CD1c-positive myeloid dendritic cell (primary cell): ENCODE measurements around the gene UQCR11.
"Not testable (repeated sequence)": the region's sequence is repeated elsewhere in the genome, so short reads cannot be mapped to it uniquely, and the experiment has no call there.

Experiments
- DNase-seq: peaks from one replicate; pipeline ENCODE4 v3.0.0-alpha.2; 2016; ENCODE audit errors: extremely low spot score

Gene UQCR11

DNA sequence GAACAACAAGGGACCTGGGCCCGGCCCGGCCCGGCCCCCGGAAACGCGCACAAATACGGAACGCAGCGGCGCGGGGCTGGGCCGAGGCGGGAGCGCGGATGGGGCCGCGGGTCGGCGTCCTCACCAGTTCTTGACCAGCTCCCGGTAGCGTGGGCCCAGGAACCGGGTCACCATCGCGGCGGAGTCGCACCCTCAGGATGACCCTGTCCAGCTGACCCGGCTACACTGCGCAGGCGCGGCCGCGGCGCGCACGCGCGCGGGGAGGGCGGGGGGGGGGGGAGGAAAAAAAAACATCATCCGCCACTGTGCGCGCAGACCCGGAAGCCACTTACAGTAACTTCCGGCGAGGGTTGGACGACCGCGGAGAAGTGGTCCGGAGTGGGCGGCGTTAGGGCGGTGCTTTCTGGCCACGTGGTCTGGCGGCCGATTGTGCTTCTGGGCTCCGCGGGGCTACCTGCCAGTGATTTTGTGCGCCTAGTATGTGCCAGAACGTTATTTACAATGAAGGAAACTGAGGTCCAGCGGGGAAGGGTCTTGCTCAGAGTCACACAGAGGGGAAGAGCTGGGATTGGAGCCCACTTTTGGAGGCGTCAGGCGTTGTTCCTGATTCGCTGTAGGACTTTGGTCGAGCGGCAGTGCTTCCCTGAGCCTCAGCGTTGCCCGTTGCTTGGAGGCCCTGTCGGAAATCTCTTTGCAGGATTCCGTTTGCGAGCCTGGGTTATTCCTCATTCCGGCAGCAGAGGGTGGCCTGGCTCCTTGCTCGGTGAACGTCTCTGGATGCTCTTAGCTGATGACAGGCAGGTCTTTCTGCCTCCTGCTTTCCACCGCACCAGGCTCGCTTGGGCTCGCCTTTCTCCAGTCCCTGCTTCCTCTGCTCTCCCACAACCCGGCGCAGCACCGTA, at the start of gene UQCR11:
Gene UQCR11 (minus strand): TSS at position 227 of the 902 bp plus-strand sequence. CDS start 53 bp downstream, at position 174.
- DNase-seq: peak; percentile 94

DNA sequence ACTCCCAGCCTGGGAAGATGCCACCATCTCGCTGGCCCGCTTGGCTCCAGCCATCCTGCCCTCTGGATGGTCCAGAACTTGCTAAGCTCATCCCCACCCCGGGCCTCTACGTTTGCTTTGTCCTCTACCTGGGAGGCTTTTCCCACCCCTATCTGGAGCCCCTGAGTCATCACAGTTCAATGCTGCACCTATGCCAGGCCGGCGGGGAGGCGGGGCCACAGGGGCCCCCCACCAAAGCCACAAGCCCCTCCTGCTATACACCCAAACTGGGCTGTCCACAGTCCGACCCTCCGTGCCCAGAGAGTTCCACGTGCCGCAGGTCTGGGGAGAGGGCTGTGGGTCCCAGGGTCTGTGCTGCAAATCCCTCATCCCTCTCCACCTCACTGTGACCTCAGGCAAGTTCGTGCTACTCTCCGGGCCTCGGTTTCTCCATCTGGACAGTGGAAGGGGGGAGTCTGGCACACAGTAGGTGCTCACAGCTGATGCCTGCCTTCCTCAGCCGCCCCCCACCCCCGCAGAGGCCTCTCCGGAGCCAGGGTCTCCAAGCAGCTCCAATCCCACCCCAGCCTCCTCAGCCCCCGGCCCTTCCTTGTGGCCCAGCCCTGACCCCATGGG, 49.0 kb upstream of the UQCR11 start:
- no peak for DNase-seq

DNA sequence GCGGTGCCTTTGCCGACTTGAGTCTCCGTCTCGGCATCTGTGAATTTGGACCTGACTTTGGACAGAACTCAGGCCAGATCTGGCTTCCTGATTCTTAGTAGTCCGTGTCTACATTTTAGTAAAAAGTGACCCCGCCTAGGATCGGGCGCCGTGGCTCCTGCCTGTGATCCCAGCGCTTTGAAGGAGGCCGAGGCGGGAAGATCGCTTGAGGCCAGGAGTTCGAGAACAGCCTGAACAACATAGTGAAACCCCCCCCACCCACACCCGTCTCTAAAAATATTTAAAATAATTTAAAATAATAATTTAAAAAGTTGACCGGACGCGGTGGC, 48.0 kb upstream of the UQCR11 start:
- no peak for DNase-seq

DNA sequence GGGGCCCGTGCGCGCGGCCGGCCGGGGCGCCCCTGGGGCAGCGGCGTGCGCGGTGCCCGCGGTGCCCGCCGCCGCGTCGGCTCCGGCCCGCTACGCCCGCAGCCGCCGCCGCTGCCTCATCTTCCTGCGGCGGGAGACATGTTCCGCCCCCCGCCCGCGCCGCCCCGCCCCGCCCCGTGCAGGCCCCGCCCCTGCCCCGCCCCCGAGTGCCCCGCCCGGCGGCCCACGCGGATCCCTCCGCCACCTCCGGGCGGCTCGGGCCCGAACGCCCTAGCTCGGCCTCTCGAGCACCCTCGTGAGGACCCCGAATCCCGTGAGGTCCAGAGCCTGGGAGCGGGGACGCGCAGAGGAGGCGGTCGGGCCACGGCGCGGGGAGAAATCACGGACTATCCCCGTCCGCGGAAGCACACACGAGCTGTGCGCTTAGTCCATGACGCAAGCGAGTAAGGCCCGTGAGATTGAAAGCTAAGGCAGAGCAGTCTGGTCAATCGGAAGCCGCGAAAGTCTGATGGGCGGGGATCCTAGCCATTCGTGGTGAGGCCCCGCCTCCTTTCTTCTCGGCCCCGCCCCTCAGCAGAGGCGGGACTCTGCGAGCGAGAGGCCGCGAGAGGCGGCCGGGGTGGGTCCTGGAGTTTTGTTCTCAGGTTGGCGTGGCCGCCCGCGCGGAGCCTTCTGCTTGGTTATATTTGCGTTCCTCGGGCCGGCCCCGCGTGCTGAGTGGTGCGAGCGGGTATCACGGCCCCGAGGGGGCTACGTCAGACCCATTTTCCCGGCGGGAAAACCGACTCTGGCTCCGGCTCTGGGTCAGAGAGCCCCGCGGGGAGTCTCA, 47.4 kb upstream of the UQCR11 start, which contains the start of gene TCF3:
Gene TCF3 (minus strand): TSS at position 145 of the 829 bp plus-strand sequence. CDS start 2,367 bp downstream, outside the sequence.
- peak; percentile 99 for DNase-seq

DNA sequence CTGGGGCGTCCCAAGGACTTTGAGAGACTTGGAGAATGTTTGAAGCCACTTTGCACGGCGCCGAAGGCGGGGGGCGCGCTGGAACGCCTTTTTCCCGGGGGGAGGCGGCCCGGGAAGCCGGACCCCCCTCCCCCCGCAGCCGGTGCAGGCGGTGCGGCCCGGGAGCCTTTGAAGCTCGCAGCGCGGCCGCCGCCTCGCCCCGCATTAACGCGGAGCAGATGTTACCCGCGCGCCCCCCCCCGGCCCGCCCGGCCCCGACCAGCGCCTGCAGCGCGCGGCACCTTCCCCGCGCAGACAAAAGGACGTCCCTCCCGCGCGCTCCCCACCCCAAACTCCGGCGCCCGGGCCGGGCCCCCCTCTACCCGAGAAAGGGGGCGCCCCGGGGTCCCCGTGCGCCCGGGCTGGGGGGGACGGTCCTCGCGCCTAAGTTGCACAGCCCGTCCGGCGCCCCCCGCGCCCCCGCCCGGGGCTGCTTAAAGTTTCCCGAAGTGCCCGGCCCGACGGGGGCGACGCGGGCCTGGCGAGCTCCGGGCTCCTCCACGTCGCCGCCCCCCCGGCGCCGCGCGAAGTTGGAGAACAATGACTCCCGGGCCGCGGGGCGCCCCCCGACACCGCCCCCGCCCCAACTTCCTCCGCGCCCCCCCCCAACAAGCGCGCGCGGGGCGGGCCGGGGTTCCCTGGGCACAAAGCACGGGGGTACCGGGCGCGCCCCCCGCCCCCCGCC, 46.5 kb upstream of the UQCR11 start:
- peak; percentile 55 for DNase-seq

DNA sequence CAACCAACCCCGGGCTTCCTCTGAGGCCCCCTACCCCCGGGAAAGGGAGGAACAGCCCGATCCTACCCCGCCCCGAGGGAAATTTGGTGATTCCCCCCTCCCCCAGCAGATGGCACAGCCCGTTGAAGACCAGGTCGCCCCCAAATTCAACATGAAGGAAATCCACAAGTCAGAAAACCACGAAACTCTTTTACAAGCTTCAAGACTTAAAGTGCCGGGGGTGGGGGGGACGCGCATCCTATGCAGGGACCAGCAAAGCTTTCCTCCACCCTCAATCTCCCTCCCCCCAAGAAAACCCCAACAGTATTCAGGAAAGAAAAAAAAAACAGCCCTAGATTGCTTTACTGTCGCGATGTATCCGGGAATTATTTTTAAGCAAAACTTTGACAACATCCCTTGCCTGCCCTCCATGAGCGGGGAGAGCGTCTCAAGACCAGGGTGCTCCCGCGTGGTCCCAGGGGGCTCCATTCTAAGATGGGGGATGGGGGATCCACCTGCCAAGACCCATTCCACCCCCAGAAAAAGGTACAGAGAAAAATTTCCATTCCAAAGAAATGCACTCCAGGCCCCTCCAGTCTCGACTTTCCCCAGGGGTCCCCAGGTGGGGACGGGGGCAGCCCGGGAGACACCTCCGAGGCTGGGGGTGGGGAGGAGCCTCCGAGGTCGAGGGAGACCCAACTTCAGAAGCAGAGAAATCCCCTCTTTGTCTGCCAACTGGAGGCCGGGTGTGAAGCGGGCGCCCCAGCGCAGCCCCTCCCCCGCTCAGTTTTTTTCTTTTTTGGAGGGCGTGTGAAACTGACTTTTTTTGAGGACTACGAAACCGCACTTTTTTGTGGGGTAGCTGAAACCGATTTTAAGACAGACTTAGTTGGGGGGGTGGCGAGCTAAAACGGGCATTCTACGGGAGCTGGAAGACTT, 45.6 kb upstream of the UQCR11 start:
- peak; percentile 41 for DNase-seq

DNA sequence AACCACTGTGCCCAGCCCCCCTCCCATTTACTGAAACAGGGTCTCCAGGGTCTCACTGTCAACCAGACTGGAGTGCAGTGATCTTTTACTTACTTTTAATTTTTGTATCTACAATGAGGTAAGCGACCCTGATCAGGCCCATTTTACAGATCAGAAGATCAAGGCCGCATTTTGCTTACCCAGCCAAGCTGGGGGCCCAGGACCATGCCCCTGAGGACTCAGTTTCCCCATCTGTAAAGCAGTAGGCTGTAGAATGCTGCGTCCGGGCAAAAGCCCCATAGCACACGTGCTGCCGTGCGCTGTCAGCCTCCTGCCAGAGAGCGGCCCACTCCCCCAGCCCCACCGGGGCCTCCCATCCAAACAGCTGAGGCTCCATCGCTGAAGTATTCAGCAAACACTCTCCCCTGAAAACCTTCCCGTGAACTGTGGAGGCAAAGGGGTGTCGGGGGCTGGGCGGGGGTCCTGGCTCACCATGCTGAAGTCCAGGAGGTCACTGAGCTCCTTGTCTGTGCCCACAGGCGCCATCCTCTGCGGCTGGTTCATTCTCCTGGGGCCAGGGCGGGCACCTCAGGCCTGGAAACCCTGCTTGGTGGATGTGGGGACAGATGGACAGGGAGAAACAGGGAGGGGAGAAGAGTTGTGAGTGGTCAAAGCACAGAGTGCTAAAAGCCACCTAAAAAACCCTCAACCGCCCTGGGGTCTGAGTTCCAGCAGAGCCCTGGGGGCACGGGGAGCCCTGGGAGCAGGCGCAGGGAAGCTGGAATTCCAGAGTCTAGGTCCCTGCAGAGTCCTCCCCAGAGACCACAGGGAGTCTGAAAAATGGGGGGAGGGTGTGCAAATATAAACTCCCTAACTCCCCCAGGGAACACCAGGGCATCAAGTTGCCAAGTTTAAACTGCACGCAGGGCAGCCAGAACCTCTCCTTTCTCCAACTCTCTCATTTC, 44.7 kb upstream of the UQCR11 start:
- DNase-seq: no peak

DNA sequence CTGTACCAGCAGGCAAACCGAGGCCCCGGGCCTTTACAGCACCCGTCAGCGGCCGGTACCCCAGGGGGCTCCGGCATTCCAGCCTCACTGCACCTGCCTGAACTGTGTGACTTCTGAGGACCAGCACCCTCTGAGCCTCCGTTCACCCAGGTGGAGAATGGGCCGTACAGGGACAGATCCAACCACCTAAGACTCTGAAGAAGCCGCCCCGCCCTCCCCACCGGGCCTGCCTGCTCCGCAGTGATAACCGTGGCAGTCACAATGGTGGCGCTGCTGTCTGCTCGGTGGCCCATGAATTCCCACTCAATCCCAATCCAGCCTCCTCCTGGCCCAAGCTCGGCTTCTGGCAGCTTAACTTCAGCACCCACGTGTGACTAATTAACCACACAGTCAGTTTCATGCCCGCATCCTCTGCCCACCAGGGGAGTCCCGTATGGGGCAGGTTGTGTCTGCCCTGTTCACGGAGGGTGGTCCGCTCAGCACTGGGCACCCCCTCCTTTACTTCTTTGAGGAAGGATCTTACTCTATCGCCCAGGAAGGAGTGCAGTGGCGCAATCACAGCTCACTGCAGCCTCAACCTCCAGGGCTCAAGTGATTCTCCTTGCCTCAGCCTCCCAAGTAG, 43.8 kb upstream of the UQCR11 start:
- DNase-seq: no peak

DNA sequence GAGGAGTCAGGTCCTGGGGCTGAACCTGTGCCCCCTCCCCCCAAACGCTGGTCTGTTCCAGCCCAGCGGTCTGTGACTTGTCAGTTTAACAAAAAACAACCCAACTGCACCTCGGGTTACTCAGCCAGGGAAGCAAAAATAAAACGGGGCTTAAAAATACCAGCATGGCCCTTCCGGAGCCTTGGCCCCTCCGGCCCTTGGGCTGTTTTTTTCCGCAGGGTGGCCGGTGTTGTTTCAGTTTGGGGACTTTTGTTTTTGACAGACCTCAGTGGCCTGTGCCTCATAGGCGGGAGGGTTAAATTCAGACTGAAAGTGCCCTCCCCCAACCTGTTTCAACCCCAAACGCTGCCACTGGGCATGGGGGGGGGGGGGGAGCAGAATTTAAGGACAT, 43.2 kb upstream of the UQCR11 start:
- no peak for DNase-seq

DNA sequence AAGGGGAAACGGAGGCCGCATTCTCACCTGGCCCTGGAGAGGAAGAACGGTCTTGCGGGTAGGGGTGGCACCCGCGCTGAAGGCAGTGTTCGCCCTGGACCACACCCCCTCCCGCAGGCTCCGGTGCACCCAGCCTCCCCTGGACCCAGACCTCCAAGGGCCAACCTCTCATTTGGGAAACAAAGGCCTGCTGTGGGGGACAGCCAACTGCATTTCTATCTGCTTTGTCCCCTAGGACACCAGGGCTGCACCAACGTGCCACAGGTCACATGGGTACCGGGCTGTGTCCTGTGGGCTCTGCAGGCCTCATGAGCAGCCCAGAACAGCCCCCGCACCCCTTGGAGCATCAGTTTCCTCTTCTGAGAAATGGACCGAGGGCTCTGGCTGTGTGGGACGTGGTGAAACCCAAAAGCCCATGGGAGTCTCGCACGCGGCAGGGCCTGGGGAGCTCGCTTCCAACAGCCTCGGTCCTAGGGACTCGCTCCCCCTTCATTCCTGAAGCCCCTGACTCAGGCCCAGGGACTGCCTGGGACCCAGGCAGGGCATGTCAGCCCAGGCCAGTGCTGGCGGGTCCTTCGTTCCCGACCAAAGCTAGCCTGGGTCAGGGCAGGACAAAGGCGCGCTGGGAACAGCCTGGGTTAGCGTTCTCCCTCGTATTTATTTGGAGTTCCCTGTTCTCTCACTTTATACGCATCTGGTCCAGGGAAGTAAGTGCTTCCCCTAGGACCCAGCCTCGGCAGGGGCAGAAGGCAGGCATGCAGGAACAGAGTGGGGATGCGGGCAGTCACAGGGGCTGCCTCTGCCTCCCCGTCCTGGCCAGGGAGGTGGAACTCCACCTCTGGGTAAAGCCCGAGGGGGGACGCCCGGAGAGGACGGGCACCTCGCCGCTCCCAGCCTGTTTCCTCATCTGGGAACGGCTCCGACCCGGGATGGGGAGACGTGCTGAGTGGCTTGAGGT, 42.5 kb upstream of the UQCR11 start:
- no peak for DNase-seq

DNA sequence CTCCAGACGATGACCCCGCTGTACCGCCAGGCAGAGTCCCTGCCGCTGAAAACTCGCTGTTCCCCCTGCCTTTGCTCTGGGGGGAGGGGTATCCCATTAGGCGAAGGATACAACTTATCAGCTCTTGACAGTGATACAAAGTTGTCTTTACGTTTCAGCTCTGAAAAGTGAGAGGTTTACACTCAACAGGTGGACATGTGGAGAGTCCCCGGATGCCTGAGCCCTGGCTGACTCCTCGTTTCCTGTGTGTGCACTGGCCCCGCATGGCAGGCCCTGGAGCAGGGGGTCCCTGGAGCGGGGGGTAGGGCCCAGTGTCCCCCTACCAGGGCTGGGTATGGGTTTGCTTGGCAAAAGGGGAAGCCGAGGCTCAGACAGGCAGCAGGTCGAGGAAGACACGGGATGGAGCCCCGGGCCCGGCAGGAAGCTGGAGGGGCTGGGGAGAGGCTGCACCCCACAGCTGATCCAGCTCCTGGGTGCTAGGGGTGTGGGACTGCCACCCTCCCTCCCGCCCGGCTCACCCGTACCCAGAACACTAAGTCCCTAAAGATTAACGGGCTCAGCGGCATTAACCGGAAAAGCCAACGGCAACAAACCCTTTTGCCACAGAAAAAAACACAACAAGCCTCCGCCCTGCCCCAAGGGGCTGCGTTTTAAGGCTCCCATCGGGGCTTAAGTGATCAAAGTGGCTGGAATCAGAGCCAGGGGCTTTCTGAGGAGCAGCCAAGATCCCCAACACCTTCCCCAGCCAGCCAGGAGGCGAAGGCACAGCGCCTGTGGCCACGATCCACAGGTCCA, 41.6 kb upstream of the UQCR11 start:
- no peak for DNase-seq

DNA sequence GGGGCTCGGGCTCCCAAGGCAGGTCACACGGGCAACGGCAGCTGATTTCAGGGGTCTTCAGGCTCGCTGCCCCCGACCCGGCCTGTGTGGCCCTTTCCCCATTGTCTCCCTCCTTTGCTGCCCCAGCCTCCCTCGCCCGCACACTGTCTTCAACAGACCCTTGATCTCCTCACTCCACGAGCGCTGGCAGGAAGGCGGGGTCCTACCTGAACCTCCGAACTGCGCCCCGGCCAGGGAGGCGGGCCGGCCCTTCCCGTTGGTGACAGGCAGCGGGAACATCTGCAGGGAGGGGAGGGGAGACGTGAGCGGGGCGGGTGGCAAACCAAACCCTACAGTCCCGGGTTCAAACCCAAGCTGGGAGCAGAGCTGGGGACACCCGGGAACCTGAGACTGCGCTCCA, 40.9 kb upstream of the UQCR11 start:
- DNase-seq: no peak

DNA sequence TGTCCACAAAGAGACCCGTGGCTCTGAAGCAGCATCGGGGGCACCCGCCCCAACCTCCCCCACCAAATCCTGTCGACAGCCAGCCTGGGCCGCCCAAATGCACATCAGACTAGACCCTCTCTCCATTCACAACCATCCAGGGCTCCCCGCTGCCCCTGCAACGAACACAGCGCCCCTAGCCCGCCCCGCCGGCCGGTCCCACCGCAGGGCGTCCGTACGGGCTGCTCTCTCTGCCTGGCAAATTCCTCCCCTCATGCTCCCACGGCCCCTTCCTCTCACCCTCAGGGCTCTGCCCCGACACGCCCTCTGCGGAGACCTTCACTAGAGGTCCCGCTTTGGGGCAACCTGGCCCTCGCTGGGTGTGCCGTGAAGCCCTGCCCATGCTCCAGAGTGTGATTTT, 40.0 kb upstream of the UQCR11 start:
- DNase-seq: no peak

DNA sequence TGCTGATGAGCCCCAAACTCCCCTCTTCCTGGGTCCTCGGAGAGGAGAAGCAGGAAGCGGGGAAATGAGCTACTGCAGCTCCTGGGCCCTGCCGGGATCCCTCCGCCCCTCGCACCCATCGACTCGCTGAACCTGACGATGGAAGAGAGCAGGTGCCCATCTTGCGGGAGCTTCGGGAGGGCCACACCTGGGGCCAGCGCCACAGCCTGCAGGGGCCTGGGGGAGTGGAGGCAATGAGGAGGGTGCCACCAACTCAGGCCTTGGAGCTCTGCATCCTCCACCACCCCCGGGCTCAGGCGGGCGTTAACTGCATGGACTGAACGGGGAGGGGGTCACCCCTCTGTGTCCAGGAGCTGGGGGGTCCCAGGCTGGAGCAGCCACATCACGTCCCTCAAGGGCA, 38.8 kb upstream of the UQCR11 start:
- no peak for DNase-seq

DNA sequence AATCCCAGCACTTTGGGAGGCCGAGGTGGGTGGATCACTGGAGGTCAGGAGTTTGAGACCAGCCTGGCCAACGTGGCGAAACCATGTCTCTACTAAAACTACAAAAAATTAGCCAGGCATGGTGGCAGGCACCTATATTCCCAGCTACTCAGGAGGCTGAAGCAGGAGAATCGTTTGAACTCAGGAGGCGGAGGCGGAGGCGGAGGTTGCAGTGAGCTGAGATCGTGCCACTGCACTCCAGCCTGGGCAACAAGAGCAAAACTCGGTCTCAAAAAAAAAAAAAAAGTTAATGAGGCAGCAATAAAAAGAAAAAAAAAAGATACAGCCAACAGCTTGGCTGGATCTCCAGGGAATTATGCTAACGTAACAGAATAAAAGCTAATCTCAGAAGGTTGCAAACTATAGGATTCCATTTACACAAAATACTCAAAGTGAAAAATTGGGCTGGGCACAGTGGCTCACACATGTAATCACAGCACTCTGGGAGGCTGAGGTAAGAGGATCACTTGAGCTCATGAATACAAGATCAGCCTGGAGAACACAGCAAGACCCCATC, 35.7 kb upstream of the UQCR11 start:
- not testable (repeated sequence) for DNase-seq

DNA sequence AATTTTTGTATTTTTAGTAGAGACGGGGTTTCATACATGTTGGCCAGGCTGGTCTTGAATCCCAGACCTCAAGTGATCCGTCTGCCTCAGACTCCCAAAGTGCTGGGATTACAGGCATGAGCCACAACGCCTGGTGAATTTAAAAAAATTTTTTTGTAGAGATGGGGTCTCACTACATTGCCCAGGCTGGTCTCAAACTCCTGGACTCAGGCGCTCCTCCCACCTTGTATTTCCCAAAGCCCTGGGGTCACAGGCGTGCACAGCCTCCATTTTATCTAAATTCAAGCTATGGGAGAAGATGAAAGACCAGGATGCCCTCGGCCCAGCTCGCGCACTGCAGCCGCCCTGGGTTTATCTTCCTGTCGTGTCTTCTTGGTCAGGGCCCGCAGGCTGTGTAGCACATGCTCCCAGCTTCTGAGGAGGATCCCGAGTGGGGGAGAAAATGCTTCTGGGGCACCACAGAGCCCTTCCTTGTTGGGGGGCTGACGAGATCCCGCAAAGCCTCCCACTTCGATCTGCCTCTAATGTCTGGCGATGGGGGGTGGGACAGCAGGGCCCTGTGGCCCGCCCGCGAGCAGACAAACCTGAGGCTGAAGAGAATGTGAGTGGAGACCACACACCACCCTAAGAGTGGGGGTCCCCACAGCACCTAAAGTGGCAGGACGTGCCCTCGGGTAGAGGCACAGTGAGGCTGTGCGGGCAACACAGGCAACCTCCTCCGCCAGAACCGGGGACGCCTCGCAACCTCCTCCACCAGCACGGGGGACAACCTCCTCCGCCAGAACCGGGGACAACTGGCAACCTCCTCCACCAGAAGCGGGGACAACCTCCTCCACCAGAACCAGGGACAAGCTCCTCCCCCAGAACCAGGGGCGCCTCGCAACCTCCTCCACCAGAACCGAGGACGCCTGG, 31.3 kb upstream of the UQCR11 start:
- DNase-seq: no peak
